Activated CD8-positive, alpha-beta T cell treated with anti-CD3 and anti-CD28 coated beads for 36 hours (primary cell): Measurements from ENCODE around the gene SMAD3. TPM values are rescaled to one million over a fixed set of nuclear protein-coding genes. Genes with fewer than 3 reads are reported as not detected.

ENCODE experiments used
- ATAC-seq: fragments of 200-7000 bp; cut with Tn5 transposase; one replicate; pipeline ENCODE4 v1.10.0; 2021; ENCODE audit warnings: mild to moderate bottlenecking, moderate library complexity
- CTCF ChIA-PET: fragments of 350-600 bp; sonication (Branson Sonifier 250); formaldehyde crosslinking; loops from one replicate; lab custom pipeline; 2021; ENCODE audit warnings: antibody characterized with exemption; lab: Charles Lee
- POLR2A ChIA-PET: fragments of 350-600 bp; sonication (Branson Sonifier 250); formaldehyde crosslinking; loops from one replicate; lab custom pipeline; 2021; ENCODE audit warnings: antibody characterized with exemption; lab: Charles Lee
- DNase-seq: peaks from one replicate; pipeline ENCODE4 v3.0.0-alpha.2; 2020
- H3K27ac Mint-ChIP-seq: one replicate; pipeline ENCODE4 v1.8.0; 2021; ENCODE audit warnings: mild to moderate bottlenecking, mixed read lengths
- H3K27me3 Mint-ChIP-seq: one replicate; pipeline ENCODE4 v1.8.0; 2021; ENCODE audit warnings: mixed read lengths
- H3K36me3 Mint-ChIP-seq: one replicate; pipeline ENCODE4 v1.8.0; 2021; ENCODE audit warnings: low read depth, mixed read lengths
- H3K4me1 Mint-ChIP-seq: one replicate; pipeline ENCODE4 v1.8.0; 2021; ENCODE audit warnings: low read depth, mixed read lengths
- H3K4me3 Mint-ChIP-seq: one replicate; pipeline ENCODE4 v1.8.0; 2021; ENCODE audit warnings: mild to moderate bottlenecking, moderate library complexity, mixed read lengths
- H3K9me3 Mint-ChIP-seq: one replicate; pipeline ENCODE4 v1.8.0; 2021; ENCODE audit warnings: mixed read lengths
- intact Hi-C: fragments of 100-400 bp; cut with micrococcal nuclease; formaldehyde crosslinking; loops from one replicate; pipeline ENCODE4 v1.10.0; 2022
- total RNA-seq, 2 experiments: library from RNA; stranded (reverse); gene quantifications; one replicate each; pipeline ENCODE4 v1.2.3, GENCODE V29; 2021
- TF ChIP-seq, protein P1 (sequence below): fragments of 200-600 bp; IDR thresholded peaks from one replicate; pipeline ENCODE4 v1.8.0; 2022; ENCODE audit warnings: antibody characterized with exemption, mild to moderate bottlenecking

SMAD3 gene
- total RNA-seq, 2 experiments from 2014 or later = 22.3 to 24.7 TPM

GRCh38 chr15:67076147-67076843, 10.9 kb downstream of the SMAD3 start:
- ChIA-PET POLR2A (interaction anchor here (1.7 kb wide), 1 partner anchor 20 kb away, joined by 4 read pairs; no protein-coding TSS in a partner anchor), CTCF (interaction anchor here (1.1 kb wide), 1 partner anchor 9 kb away, joined by 4 read pairs; no protein-coding TSS in a partner anchor)
- DNase-seq (peak; percentile 52), ATAC-seq (no peak)
- Mint-ChIP-seq H3K27me3 (no peaks in the 10 kb centered on the region), H3K27ac (no peak overlapping the region), H3K4me3 (no peak overlapping the region), H3K4me1 (peaks cover 62% of the 10 kb centered on the region), H3K9me3 (no peaks in the 10 kb centered on the region), H3K36me3 (peaks cover 15% of the 10 kb centered on the region)
- TF ChIP-seq, protein P1, sequence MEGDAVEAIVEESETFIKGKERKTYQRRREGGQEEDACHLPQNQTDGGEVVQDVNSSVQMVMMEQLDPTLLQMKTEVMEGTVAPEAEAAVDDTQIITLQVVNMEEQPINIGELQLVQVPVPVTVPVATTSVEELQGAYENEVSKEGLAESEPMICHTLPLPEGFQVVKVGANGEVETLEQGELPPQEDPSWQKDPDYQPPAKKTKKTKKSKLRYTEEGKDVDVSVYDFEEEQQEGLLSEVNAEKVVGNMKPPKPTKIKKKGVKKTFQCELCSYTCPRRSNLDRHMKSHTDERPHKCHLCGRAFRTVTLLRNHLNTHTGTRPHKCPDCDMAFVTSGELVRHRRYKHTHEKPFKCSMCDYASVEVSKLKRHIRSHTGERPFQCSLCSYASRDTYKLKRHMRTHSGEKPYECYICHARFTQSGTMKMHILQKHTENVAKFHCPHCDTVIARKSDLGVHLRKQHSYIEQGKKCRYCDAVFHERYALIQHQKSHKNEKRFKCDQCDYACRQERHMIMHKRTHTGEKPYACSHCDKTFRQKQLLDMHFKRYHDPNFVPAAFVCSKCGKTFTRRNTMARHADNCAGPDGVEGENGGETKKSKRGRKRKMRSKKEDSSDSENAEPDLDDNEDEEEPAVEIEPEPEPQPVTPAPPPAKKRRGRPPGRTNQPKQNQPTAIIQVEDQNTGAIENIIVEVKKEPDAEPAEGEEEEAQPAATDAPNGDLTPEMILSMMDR = no peak
- intact Hi-C loops = no loop called here

- H3K9me3 Mint-ChIP-seq = peaks cover 5% of the 10 kb centered on the region
- intact Hi-C loops = no loop called here
- no peaks in the 10 kb centered on the region for H3K27me3 Mint-ChIP-seq
- peaks cover 19% of the 10 kb centered on the region for H3K36me3 Mint-ChIP-seq
- ChIA-PET POLR2A (interaction anchor here (1.2 kb wide), 1 partner anchor 24 kb away, joined by 3 read pairs; no protein-coding TSS in a partner anchor), CTCF (no interaction called here)
- ATAC-seq (no peak), DNase-seq (no peak)
- H3K4me3 Mint-ChIP-seq = no peak overlapping the region
- TF ChIP-seq, protein P1 = no peak
- H3K27ac Mint-ChIP-seq = no peak overlapping the region
- peaks cover 70% of the 10 kb centered on the region for H3K4me1 Mint-ChIP-seq
Measured at GRCh38 chr15:67077641-67078215, 12.3 kb downstream of the SMAD3 start.

DNA sequence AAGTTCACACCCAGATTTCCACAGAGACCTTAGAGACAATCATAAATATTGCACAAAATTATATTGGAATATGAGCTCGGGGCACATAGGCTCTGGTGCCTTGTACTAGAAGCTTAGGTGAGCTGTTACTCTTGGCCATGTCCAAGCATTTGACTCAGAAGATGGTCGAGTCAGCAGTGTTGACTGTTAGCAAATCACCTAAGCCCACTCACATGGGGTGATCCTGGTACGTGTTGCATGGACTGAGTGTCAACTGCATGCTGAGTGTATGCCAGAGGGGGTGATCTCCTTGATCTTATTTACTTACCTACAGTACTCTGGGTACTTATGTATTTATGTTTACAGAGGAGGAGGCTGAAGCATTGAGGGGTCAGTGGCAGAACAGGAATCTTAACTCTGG, 14.0 kb downstream of the SMAD3 start:
- peaks cover 5% of the 10 kb centered on the region for H3K9me3 Mint-ChIP-seq

DNA sequence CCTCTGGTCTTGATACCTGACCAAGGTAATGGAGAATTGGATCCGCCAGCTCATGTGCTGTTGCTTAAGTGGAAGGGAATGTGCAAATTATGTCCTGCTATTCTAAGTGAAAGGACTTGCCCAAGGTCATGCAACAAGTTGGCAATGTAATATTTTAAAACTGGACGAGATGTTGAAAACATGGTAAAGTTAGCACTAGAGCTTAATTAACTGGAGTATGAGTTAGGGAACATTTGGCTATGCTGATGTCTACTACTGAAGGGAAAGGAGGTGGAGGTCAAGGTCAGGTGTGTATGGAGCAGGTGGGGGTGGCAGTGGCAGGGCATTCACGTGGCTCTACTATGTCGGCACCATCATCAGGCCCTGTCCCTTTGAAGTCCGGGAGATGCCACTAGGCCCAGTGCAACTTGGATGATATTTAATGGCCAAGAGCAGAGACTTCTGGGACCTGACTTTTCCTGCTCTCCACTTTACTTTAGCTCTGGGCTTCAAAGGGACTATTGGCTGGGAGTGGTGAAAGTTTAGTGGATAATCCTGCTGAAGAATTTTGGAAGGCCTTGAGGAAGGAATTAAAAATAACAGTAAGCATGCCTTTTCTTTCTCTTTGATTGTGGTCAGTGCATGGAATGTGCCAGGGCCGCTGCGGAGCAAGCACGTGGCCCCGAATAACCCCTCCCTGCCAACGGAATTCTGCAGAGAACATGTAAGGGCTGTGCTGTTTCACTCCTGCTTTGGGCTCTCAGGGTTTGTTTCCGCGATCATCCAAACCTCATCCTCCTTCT, 14.9 kb downstream of the SMAD3 start:
- Mint-ChIP-seq H3K4me1 (peaks cover 69% of the 10 kb centered on the region), H3K4me3 (no peak overlapping the region), H3K27me3 (no peaks in the 10 kb centered on the region), H3K9me3 (peaks cover 5% of the 10 kb centered on the region), H3K27ac (no peak overlapping the region), H3K36me3 (peaks cover 21% of the 10 kb centered on the region)
- no peak for ATAC-seq
- intact Hi-C loops = loop anchor here (10.0 kb wide), 1 partner anchor 224 kb away; no protein-coding TSS in a partner anchor
- ChIA-PET POLR2A (interaction anchor here (0.6 to 3.6 kb wide), 8 partner anchors 9 to 129 kb away, joined by 3 to 27 read pairs (median 6); partner anchors contain the start of gene SMAD3), CTCF (interaction anchor here (1.0 to 8.0 kb wide), 9 partner anchors 10 to 134 kb away, joined by 3 to 46 read pairs (median 3); no protein-coding TSS in a partner anchor)
- DNase-seq = no peak
- TF ChIP-seq, protein P1 = no peak

More for the DNA sequence above, 14.0 kb downstream of the SMAD3 start:
- ATAC-seq = no peak
- DNase-seq = no peak
- peaks cover 22% of the 10 kb centered on the region for H3K36me3 Mint-ChIP-seq
- H3K4me3 Mint-ChIP-seq = no peak overlapping the region
- H3K27ac Mint-ChIP-seq = no peak overlapping the region
- ChIA-PET POLR2A (interaction anchor here (1.0 to 3.3 kb wide), 4 partner anchors 8 to 42 kb away, joined by 4 to 26 read pairs (median 6); no protein-coding TSS in a partner anchor), CTCF (interaction anchor here (1.0 to 2.7 kb wide), 4 partner anchors 9 to 133 kb away, joined by 3 to 11 read pairs (median 4); no protein-coding TSS in a partner anchor)
- intact Hi-C loops = no loop called here
- H3K27me3 Mint-ChIP-seq = no peaks in the 10 kb centered on the region
- H3K4me1 Mint-ChIP-seq = peaks cover 69% of the 10 kb centered on the region
- TF ChIP-seq, protein P1 = no peak
